Thyroid gland (tissue), 4 donors: ENCODE results near the gene BRINP1. TPM values are rescaled to one million over a fixed set of nuclear protein-coding genes. Genes with fewer than 3 reads are reported as not detected.

Source experiments
- DNase-seq, 2 donors: peaks; one replicate each; pipeline ENCODE4 v3.0.0-alpha.2; 2019
- H3K27ac ChIP-seq, 3 donors: fragments of 200-600 bp; sonication (generic); 1 replicate in 2 of 3; 2 replicates in 1 of 3; pipeline ENCODE4 v1.5.1; 2016 to 2019; ENCODE audit warnings: mild to moderate bottlenecking in 1 of 3, moderate library complexity in 1 of 3
- H3K27me3 ChIP-seq: fragments of 200-600 bp; sonication (generic); one replicate; pipeline ENCODE4 v1.5.1; 2019
- H3K36me3 ChIP-seq, 2 donors: fragments of 200-600 bp; sonication (generic); one replicate each; pipeline ENCODE4 v1.5.1; 2016 to 2019
- H3K4me1 ChIP-seq, 2 donors: fragments of 200-600 bp; sonication (generic); one replicate each; pipeline ENCODE4 v1.5.1; 2017 to 2019
- H3K4me3 ChIP-seq, 3 donors: fragments of 200-600 bp; sonication (generic); replicated peaks in 1 of 3; 1 replicate in 2 of 3; 2 replicates in 1 of 3; pipeline ENCODE4 v1.5.1; 2016; ENCODE audit warnings: mild to moderate bottlenecking in 1 of 3
- H3K9me3 ChIP-seq: fragments of 200-600 bp; sonication (generic); one replicate; pipeline ENCODE4 v1.5.1; 2017
- POLR2A ChIP-seq, 2 donors: fragments of 450-650 bp; IDR thresholded peaks; one replicate each; pipeline ENCODE4 v1.6.1; 2017; ENCODE audit warnings: antibody characterized with exemption in 2 of 2, mild to moderate bottlenecking in 2 of 2, moderate library complexity in 1 of 2
- WGBS, 2 donors: methylation state at CpG; one replicate each; pipeline ENCODE4 v1.1.5; 2017; 5-methylcytosine and 5-hydroxymethylcytosine counted together
- intact Hi-C: fragments of 100-400 bp; cut with DNase I; formaldehyde crosslinking; loops from one replicate; pipeline ENCODE4 v1.15.1; 2023
- total RNA-seq, 4 donors: library from RNA; depleted of rRNA; stranded (reverse); fragments of >200 nt; gene quantifications; one replicate each; pipeline ENCODE4 v1.2.3, GENCODE V29; 2016
- TF ChIP-seq, protein P1 (sequence below), 6 experiments: fragments of 200-600 bp in 3 of 6; fragments of 450-650 bp in 3 of 6; sonication (generic) in 3 of 6; IDR thresholded peaks; one replicate each; pipeline ENCODE4 v1.5.1; 2016 to 2019; ENCODE audit warnings: antibody characterized with exemption in 6 of 6, mild to moderate bottlenecking in 2 of 6, inconsistent platforms in 1 of 6, moderate library complexity in 1 of 6

BRINP1 gene
- total RNA-seq, 4 donors from 2014 or later, result 0.67 to 1.1 (median 0.93) TPM; not detected in 1

- H3K36me3 ChIP-seq, result no peaks in the 10 kb centered on the region
- no peak overlapping the region for H3K27ac ChIP-seq
- H3K4me1 ChIP-seq, result no peaks in the 10 kb centered on the region
- WGBS, 2 donors, result 65 to 75% methylated on average over 4 of the region's 4 CpGs
- intact Hi-C loops, result no loop called here
- no peak for DNase-seq
- H3K9me3 ChIP-seq, result no peaks in the 10 kb centered on the region
- TF ChIP-seq, protein P1, sequence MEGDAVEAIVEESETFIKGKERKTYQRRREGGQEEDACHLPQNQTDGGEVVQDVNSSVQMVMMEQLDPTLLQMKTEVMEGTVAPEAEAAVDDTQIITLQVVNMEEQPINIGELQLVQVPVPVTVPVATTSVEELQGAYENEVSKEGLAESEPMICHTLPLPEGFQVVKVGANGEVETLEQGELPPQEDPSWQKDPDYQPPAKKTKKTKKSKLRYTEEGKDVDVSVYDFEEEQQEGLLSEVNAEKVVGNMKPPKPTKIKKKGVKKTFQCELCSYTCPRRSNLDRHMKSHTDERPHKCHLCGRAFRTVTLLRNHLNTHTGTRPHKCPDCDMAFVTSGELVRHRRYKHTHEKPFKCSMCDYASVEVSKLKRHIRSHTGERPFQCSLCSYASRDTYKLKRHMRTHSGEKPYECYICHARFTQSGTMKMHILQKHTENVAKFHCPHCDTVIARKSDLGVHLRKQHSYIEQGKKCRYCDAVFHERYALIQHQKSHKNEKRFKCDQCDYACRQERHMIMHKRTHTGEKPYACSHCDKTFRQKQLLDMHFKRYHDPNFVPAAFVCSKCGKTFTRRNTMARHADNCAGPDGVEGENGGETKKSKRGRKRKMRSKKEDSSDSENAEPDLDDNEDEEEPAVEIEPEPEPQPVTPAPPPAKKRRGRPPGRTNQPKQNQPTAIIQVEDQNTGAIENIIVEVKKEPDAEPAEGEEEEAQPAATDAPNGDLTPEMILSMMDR (IDR thresholded peaks at IDR 0.05), result no peak
- TF ChIP-seq POLR2A (IDR thresholded peaks at IDR 0.05), result no peak
- H3K27me3 ChIP-seq, result no peaks in the 10 kb centered on the region
- no peak overlapping the region for H3K4me3 ChIP-seq
These were observed 35.6 kb downstream of the BRINP1 start for GRCh38 chr9:119333507-119334229.

DNA sequence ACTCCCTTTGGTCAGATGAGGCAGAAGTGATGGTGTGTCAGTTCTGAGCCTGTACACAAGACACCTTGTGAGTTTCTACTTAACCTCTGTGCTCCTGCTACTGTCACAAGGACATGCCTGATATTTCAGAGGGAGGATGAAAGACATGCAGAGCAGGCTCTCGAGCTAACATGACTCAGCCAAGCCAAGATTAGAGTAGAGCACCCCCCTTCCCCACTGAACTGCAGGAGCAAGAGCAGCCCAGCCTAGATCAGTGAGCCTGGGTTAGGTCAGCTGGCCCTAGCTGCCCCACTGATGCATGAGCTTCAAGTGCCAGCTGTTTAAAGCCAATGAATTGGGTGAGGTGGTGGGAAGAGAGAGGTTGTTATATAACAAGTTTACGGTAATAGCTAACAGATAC is 36.7 kb downstream of the BRINP1 start:
- no peak for TF ChIP-seq POLR2A (IDR thresholded peaks at IDR 0.05)
- TF ChIP-seq, protein P1 (IDR thresholded peaks at IDR 0.05), result no peak
- Histone ChIP-seq H3K4me3 (no peak overlapping the region), H3K27me3 (no peaks in the 10 kb centered on the region), H3K9me3 (no peaks in the 10 kb centered on the region), H3K36me3 (no peaks in the 10 kb centered on the region), H3K27ac (no peak overlapping the region), H3K4me1 (no peaks in the 10 kb centered on the region)
- 65 to 67% methylated on average over 2 of the region's 2 CpGs for WGBS, 2 donors
- intact Hi-C loops, result no loop called here
- no peak for DNase-seq

GRCh38 chr9:119322184-119322583 is 47.1 kb downstream of the BRINP1 start:
- no peaks in the 10 kb centered on the region for H3K4me1 ChIP-seq
- H3K36me3 ChIP-seq, result no peaks in the 10 kb centered on the region
- DNase-seq, result no peak
- H3K4me3 ChIP-seq, result no peak overlapping the region
- TF ChIP-seq, protein P1 (IDR thresholded peaks at IDR 0.05), result no peak
- TF ChIP-seq POLR2A (IDR thresholded peaks at IDR 0.05), result no peak
- 55 to 71% methylated on average over 7 of the region's 7 CpGs for WGBS, 2 donors
- no peaks in the 10 kb centered on the region for H3K9me3 ChIP-seq
- intact Hi-C loops, result no loop called here
- no peak overlapping the region for H3K27ac ChIP-seq
- H3K27me3 ChIP-seq, result no peaks in the 10 kb centered on the region

DNA sequence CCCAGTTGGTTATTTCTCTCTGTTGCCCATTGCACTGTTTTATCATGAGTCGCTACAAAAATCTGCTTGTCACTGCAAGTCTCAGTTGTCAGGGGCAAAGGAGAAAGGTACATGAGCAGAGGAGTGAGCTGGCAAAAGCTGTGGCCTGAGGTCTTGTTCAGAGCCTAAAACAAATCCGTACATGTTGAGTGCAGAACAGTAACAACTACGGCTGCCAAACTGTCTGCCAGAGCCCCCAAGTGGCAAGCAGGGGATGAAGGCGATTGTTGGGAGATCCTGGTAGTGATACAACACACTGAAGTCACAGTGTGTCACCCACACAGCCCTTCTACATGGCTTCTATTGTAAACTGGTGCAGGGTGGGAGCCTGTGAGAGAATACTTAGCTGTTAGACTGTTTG is 50.9 kb downstream of the BRINP1 start:
- DNase-seq, result no peak
- H3K27ac ChIP-seq, result no peak overlapping the region
- WGBS, 2 donors, result 33 to 49% methylated on average over 4 of the region's 4 CpGs
- H3K4me1 ChIP-seq, result no peaks in the 10 kb centered on the region
- H3K36me3 ChIP-seq, result no peaks in the 10 kb centered on the region
- no peaks in the 10 kb centered on the region for H3K9me3 ChIP-seq
- TF ChIP-seq POLR2A (IDR thresholded peaks at IDR 0.05), result no peak
- TF ChIP-seq, protein P1 (IDR thresholded peaks at IDR 0.05), result no peak
- H3K27me3 ChIP-seq, result no peaks in the 10 kb centered on the region
- no peak overlapping the region for H3K4me3 ChIP-seq
- intact Hi-C loops, result no loop called here

DNA sequence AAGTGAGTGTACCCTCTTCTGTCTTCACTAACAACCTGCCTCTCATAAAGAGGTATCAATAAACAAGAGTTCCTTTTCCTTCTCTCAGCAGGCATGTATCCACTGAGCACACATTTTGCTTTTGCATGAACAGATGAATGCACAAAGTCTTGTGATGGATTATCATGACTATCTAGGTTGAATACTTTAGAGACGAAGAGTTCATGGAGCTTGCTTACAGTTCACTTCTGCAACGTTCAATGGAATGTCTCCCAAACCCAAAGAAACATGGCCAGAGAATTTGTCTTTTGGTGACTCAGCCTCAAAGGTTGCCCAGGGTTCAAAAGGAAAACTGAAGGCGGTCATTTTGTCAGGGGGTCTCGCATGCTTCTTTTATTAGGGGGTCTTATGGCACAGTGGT is 55.4 kb downstream of the BRINP1 start:
- H3K27ac ChIP-seq, result no peak overlapping the region
- H3K36me3 ChIP-seq, result no peaks in the 10 kb centered on the region
- intact Hi-C loops, result no loop called here
- no peak for DNase-seq
- 89 to 91% methylated on average over 4 of the region's 4 CpGs for WGBS, 2 donors
- H3K4me3 ChIP-seq, result no peak overlapping the region
- H3K4me1 ChIP-seq, result no peaks in the 10 kb centered on the region
- H3K27me3 ChIP-seq, result no peaks in the 10 kb centered on the region
- no peaks in the 10 kb centered on the region for H3K9me3 ChIP-seq
- TF ChIP-seq POLR2A (IDR thresholded peaks at IDR 0.05), result no peak
- TF ChIP-seq, protein P1 (IDR thresholded peaks at IDR 0.05), result no peak
